HG03066 (cell line): ENCODE results near the gene C6orf62.
"Not testable (repeated sequence)": the region's sequence is repeated elsewhere in the genome, so short reads cannot be mapped to it uniquely, and the experiment has no call there.

Source experiments
- ATAC-seq: cut with Tn5 transposase; IDR thresholded peaks from one replicate; pipeline ENCODE4 v1.9.1; 2021; ENCODE audit warnings: low read depth; ENCODE audit not compliant: unreplicated experiment

Gene C6orf62

GRCh38 chr6:24719125-24719971, at the start of gene C6orf62:
C6orf62 (minus strand) TSS chr6:24719154; CDS start chr6:24718668, 486 bp downstream.
- no peak for ATAC-seq

DNA sequence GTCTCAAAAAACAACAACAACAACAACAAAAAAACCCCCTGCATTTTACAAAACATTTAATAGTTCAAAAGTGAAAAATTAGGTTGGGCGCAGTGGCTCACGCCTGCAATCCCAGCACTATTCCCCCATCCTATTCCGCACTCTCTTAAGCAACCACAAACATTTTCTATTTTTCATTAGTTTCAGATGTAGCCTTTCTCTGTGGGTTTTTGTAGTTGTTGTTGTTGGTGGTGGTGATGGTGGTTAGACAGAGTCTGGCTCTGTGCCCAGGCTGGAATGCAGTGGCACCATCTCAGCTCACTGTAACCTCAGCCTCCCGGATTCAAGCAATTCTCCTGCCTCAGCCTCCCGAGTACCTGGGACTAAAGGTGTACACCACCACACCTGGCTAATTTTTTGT, 49.4 kb upstream of the C6orf62 start:
- ATAC-seq, result no peak

DNA sequence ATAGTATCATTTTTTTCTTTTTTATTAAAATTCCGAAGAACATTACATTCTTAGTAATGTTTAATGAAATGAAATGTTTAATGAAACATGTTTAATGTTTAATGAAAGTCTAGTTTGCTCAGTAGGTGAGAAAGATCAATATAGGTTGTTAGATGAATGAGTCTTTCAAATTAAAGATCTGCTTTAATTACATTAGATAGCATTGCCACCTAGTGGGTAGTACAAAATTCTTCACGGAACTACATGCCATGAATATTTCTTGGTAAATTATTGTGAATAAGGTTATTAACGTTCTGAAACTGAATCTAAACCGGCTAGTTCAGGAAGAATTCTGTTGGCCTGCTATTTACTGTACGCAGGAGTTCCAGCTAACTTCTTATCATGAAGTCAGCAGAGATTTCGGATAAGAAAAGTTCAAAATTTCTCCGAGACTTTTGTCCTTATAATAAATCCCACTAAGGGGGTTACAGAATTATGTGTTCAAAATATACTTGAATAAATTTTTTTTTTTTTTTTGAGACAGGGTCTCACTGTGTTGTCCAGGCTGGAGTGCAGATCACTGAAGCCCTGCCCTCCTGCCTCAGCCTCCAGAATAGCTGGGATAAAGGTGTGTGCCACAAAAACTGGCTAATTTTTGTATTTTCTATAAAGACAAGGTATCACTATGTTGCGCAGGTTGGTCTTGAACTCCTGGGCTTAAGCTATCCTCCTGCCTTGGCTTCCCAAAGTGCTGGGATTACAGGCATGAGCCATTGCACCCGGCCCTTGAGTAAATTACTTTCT, 47.9 kb upstream of the C6orf62 start:
- ATAC-seq, result no peak

- ATAC-seq, result not testable (repeated sequence)
Measured at GRCh38 chr6:24765968-24766367, 47.0 kb upstream of the C6orf62 start.

GRCh38 chr6:24764833-24765828, 46.2 kb upstream of the C6orf62 start:
- not testable (repeated sequence) for ATAC-seq

GRCh38 chr6:24763578-24763977, 44.6 kb upstream of the C6orf62 start:
- ATAC-seq, result no peak

- no peak for ATAC-seq
Measured at GRCh38 chr6:24761851-24762250, 42.9 kb upstream of the C6orf62 start.

DNA sequence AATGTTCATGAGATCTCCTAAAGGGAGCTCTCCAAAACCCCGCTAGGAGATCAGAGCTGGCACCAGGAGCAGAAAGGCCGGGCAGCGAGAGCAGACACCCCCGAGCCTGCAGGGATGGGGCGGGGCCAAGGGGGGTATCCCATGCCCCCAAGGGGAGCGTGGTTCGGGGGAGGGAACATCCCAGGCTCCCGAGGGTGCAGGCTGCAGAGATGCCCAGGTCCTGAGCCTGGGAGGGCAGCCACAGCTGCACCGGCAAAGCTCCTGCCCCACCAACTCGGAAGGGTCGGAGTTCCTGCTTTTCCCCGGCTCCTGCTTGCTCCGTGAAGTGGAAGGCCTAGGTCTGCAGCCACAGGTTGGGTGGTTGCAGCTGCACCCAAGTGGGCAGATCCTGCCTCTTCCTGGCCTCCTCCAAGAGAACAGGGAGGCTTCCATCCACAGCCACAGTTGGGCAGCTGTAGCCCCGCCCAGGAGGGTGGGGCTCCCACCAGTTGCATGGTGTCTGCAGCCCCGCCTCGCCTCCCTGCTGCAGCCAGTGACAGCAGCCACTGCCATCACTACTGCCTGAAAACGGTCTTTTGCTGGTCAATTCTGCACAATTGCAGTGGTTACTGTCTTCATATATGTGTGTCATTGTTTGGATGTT, 42.4 kb upstream of the C6orf62 start:
- ATAC-seq, result no peak

DNA sequence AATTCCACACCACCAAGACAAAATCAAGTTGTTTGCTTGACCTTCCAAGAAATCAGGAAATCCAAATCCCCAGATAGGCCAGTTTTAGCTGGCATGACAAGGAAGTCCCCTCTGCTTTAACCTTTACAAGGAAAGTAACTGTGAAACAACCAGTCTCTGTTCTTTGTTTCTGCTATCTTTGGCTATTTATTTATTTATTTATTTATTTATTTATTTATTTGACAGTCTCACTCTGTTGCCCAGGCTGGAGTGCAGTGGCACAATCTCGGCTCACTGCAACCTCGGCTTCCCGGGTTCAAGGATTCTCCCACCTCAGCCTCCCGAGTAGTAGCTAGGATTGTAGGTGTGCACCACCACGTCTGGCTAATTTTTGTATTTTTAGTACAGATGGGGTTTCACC, 41.3 kb upstream of the C6orf62 start:
- no peak for ATAC-seq

DNA sequence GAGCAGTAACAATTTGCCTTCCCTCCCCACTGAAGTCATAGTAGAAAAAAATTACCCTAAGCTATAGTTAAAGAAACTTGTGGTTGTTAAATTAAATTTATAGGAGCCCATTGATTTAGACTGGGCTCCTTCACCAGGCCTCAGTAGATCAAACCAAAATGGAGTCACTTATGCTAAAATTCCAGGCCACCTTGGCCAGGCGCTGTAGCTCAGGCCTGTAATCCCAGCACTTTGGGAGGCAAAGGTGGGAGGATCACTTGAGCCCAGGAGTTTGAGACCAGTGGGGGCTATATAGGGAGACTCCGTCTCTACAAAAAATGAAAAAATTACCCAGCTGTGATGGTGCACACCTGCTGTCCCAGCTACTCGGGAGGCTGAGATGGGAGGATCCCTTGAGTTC, 40.8 kb upstream of the C6orf62 start:
- ATAC-seq, result no peak

DNA sequence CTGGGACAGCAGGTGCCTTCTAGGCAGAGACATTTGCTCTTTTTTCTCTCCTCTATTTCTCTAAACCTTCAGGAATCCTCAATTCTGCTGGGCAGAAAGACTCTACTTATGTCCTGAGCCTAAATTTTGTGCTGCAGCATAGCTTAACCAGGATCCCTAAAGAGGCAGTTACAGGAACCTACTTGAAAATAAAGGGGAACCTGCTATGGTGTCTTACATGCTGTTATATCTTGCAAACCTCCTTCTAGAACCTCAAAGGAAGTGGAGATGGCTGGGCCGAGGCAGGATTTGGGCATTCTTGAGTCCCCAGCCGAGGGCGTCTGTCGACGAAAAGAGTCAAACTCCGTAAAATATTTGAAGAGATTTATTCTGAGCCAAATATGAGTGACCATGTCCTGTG, 38.7 kb upstream of the C6orf62 start:
- ATAC-seq, result no peak

DNA sequence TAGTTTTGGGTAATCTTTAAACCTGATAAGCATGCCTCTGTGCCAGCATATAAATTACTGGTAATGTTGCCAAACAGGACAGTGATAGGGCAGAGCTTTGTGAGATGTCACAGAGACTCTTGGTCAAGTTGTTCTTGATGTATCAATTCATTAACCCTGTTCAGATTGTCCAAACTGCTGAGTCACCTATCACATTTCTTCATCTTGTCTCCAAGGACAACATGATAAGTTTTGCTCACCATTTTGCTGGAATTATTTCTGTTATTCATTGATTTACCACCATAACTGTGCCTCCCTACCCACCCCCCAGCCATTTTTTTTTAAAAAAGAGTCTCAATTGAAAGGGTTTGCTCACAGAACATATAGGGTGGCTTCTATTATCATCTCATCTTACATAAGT, 36.3 kb upstream of the C6orf62 start:
- no peak for ATAC-seq

GRCh38 chr6:24754378-24754777, 35.4 kb upstream of the C6orf62 start:
- ATAC-seq, result not testable (repeated sequence)

- ATAC-seq, result no peak
Measured at GRCh38 chr6:24753545-24753944, 34.6 kb upstream of the C6orf62 start.

DNA sequence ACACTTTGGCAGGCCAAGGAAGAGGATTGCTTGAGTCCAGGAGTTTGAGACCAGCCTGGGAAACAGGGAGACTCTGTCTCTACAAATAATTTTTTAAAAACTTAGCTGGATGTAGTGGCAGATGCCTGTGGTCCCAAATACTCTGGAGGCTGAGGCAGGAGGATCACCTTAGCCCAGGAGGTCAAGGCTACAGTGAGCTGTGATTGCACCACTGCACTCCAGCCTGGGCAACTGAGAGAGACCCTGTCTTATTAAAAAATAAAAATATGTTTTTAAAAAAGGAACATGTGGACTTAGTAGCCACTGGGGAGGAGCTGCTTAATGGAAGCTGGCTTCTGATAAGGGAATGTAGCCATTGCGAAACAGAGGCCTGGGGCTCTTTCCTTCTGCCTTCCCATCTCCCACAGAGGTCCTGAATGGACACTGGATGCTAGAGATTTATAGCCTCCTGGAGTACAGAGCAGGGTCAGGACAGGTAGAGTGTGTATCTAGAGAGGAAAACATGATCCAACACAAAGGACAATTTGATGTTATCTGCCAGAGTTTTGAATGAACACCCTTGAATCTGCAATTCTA, 34.1 kb upstream of the C6orf62 start:
- ATAC-seq, result no peak

GRCh38 chr6:24752503-24752902, 33.5 kb upstream of the C6orf62 start:
- no peak for ATAC-seq

DNA sequence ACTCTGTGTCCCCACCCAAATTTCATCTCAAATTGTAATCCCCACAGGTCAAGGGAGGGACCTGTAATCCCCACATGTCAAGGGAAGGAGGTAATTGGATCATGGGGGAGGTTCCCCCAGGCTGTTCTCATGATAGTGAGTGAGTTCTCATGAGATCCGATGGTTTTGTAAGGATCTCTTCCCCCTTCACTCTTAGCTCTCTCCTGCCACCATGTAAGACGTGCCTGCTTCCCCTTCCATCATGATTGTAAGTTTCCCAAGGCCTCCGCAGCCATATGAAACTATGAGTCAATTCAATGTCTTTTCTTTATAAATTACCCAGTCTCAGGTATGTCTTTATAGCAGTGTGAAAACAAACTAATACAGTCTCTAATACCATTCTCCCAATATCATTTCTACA, 31.9 kb upstream of the C6orf62 start:
- ATAC-seq, result not testable (repeated sequence)

DNA sequence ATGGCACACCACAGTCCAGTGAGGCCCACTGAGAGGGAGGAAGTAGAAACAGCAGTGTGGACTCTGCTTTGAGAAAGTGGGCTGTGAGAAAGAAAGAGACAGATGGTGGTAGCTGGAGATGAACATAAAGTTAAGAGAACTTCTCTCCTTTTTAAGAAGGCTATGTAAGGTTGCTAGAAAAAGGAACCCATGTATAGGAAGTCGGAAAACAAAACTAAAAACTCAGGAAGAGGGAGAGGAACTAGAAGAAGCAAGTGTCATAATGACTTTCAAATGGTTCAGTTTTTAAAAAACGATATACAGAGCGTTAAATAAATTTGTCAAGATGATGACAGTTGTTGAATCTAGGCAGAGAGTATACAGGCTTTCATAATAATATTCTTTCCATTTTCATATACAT, 30.3 kb upstream of the C6orf62 start:
- no peak for ATAC-seq

DNA sequence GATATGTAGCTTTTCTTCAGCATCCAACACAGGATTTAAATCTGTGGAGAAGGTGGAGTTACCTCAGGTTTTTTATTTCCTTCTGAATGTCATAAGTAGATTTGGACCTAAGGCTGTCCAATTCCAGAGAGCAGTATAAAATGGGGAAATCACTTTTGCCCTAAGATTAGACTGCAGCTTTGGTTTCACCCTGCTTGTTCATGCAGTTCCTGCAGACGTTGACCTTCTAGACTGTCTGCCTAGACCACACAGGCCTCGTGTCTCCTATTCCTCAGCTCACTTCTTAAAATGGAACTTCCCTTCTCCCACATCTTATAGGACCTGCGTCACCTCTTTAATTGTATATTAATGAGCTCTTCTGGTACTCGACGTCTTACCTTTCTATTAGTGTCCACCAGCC, 26.0 kb upstream of the C6orf62 start:
- no peak for ATAC-seq

- no peak for ATAC-seq
Measured at GRCh38 chr6:24743944-24744335, 25.0 kb upstream of the C6orf62 start.
